PFSK-1 (cell line): Measurements from ENCODE around the gene TACR1.

ENCODE experiments used
- FOXP2 ChIP-seq: optimal IDR thresholded peaks from 2 replicates; pipeline ENCODE3; 2011; ENCODE audit warnings: borderline replicate concordance, control low read depth, inconsistent platforms; ENCODE audit not compliant: insufficient read depth; ENCODE audit errors: extremely low read length, extremely low read depth
- POLR2AphosphoS5 ChIP-seq: IDR thresholded peaks from 2 replicates; pipeline ENCODE4 v1.6.1; 2012; ENCODE audit warnings: low read depth, mild to moderate bottlenecking, control low read depth, low read length, moderate library complexity
- SIN3A ChIP-seq: IDR thresholded peaks from 2 replicates; pipeline ENCODE4 v1.6.1; 2012; ENCODE audit warnings: mild to moderate bottlenecking, low read length, moderate library complexity, borderline replicate concordance; ENCODE audit not compliant: insufficient read depth
- TAF1 ChIP-seq: IDR thresholded peaks from 2 replicates; pipeline ENCODE4 v1.6.1; 2012; ENCODE audit warnings: low read length, control low read depth, borderline replicate concordance; ENCODE audit not compliant: insufficient read depth
- TF ChIP-seq, protein P1 (sequence below), 2 experiments: IDR thresholded peaks; 2 replicates each; pipeline versions ENCODE4 v1.6.1 to v1.8.0; 2011 to 2012; ENCODE audit warnings: low read depth in 2 of 2, low read length in 2 of 2, control low read depth in 1 of 2, inconsistent platforms in 1 of 2, mild to moderate bottlenecking in 1 of 2, moderate library complexity in 1 of 2; ENCODE audit not compliant: insufficient read depth in 1 of 2

Gene TACR1

DNA sequence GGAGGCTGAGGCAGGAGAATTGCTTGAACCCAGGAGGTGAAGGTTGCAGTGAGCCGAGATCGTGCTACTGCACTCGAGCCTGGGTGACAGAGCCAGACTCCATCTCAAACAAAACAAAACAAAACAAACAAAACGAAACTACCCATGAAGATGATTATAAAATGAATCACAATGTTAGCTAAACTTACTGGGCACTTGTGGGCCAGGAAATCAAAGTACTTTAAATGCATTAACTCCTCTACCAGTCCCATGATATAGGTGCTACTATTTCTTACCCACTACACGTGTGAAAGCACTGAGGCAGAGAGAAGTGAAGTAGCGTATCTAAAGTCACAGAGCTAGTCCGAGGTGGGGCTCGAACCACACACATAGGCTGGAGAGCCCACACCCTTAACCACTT is 187.2 kb downstream of the TACR1 start:
- TF ChIP-seq SIN3A = no peak
- no peak for TF ChIP-seq FOXP2
- TF ChIP-seq TAF1 = no peak
- TF ChIP-seq POLR2AphosphoS5 = no peak
- TF ChIP-seq, protein P1, sequence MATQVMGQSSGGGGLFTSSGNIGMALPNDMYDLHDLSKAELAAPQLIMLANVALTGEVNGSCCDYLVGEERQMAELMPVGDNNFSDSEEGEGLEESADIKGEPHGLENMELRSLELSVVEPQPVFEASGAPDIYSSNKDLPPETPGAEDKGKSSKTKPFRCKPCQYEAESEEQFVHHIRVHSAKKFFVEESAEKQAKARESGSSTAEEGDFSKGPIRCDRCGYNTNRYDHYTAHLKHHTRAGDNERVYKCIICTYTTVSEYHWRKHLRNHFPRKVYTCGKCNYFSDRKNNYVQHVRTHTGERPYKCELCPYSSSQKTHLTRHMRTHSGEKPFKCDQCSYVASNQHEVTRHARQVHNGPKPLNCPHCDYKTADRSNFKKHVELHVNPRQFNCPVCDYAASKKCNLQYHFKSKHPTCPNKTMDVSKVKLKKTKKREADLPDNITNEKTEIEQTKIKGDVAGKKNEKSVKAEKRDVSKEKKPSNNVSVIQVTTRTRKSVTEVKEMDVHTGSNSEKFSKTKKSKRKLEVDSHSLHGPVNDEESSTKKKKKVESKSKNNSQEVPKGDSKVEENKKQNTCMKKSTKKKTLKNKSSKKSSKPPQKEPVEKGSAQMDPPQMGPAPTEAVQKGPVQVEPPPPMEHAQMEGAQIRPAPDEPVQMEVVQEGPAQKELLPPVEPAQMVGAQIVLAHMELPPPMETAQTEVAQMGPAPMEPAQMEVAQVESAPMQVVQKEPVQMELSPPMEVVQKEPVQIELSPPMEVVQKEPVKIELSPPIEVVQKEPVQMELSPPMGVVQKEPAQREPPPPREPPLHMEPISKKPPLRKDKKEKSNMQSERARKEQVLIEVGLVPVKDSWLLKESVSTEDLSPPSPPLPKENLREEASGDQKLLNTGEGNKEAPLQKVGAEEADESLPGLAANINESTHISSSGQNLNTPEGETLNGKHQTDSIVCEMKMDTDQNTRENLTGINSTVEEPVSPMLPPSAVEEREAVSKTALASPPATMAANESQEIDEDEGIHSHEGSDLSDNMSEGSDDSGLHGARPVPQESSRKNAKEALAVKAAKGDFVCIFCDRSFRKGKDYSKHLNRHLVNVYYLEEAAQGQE (IDR thresholded peaks at IDR 0.05; ENCODE audit: insufficient read depth in 1 of 2, low read depth in 2 of 2, low read length in 2 of 2) = no peak

DNA sequence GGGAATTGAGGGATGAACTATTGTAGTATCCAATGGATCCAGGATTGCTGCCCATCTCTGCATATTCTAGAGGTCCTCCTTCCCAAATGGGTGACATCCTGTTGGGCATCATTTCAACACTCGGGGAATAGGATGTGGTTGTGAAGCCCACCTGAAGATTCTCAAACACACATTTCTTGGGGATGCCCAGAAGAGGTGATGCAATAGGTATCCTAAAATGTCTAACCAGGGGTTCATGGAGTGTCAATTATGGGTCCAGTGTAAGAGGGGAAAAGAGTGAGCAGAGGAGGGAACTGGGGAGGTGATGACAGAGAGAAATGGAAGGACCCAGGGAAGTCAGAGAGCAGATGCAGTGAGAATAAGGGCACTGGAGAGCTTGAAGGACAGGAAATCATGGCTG is 188.7 kb downstream of the TACR1 start:
- TF ChIP-seq FOXP2 (no peak), TAF1 (no peak), POLR2AphosphoS5 (no peak), SIN3A (no peak)
- TF ChIP-seq, protein P1 (IDR thresholded peaks at IDR 0.05; ENCODE audit: insufficient read depth in 1 of 2, low read depth in 2 of 2, low read length in 2 of 2) = no peak

DNA sequence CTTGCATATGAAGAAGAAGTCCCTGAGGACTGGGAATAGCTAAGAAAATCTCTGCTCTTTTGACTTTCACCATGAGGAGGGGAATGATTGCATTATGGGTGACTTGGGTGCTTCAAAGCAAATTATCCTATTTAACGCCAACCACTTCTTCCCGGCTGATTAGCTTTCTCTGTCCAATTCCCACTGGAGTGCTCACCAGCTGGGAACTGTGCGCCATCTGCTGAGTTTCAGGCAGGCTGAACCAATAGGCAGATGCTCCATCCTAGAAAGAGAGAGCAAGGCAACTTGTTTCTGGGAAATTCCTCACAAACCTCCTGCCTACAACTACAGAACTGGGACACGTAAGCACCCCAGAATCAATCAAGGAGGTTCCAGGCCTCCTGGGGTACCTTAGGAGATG is 191.5 kb downstream of the TACR1 start:
- TF ChIP-seq, protein P1 (IDR thresholded peaks at IDR 0.05; ENCODE audit: insufficient read depth in 1 of 2, low read depth in 2 of 2, low read length in 2 of 2) = no peak
- TF ChIP-seq TAF1 = no peak
- TF ChIP-seq POLR2AphosphoS5 = no peak
- TF ChIP-seq SIN3A = no peak
- no peak for TF ChIP-seq FOXP2

DNA sequence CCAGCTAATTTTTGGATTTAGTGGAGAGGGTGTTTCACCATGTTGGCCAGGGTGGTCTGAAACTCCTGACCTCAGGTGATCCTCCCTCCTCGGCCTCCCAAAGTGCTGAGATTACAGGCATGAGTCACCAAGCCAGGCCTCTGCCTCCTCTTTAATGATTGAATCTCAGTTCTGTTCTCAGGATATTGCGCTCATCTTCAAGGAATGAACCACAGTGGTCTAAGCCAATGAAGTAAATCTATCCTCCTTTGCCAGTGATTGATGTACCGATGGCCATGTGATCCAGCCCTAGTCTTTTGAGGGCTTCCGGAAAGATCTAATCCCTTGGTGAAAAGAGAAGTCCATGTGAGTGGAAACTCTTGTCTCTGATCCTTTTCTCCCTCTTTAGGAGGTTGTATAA is 192.3 kb downstream of the TACR1 start:
- TF ChIP-seq TAF1 = no peak
- TF ChIP-seq, protein P1 (IDR thresholded peaks at IDR 0.05; ENCODE audit: insufficient read depth in 1 of 2, low read depth in 2 of 2, low read length in 2 of 2) = no peak
- no peak for TF ChIP-seq FOXP2
- no peak for TF ChIP-seq SIN3A

DNA sequence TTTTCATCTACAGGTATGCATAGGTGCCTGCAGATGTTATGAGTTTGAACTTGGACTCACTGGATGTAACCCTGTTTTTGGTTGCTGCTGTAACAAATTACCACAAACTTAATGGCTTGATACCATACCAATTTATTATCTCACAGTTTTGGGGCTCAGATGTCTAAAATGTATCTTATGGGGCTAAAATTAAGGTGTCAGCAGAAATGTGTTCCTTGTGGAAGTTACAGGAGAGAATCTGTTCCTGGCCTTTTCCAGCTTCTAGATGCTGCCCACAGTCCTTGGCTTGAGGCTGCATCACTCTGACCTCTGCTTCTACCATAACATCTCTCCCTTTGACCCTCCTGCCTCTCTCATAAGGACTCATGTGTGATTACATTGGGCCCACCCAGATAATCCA is 193.3 kb downstream of the TACR1 start:
- TF ChIP-seq, protein P1 (IDR thresholded peaks at IDR 0.05; ENCODE audit: insufficient read depth in 1 of 2, low read depth in 2 of 2, low read length in 2 of 2) = no peak
- no peak for TF ChIP-seq POLR2AphosphoS5
- TF ChIP-seq SIN3A = no peak
- no peak for TF ChIP-seq FOXP2
- TF ChIP-seq TAF1 = no peak
